ENCODE data around the gene RAPGEF4. TPM values are rescaled to one million over a fixed set of nuclear protein-coding genes. Genes with fewer than 3 reads are reported as not detected.

RAPGEF4 gene
- total RNA-seq, 1 experiment from 2014 or later, result 0.98 TPM

DNA sequence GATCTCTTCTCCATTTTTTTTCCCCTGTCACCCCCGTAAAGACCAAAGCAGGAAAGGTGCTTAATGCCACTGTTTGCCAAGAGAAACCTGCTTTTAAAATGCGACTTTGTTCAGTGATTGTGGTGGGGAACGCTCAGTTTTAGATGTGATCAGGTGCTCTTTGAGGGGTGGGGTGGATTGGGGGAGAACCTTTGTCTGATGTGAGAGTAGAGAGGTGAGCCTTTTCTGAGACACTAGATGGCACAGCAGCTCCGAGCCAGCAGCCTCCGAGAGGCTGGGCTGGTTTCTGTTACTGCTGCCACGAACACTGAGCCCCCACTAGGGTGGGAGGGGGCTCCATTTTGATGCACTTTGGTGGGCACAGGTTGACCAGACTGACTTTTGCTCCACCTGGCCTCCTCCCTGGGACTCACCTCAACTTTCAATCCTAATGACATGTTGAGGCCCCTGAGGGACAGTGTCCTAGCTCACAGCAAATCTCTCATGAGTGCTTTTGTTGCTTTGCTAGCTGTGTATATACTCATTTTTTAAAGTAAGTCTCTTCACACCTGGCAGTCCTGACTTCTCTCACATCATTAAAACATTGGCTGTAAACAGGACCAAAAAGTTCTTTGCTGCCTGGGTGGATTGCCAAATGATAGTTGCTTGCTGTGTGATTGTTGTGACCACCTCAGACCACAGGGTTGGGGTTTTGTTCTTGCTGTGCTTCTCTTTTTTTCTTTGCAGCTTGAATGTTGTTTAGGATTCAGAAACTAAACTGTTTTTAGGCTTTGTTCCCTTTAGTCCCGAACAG, 241.8 kb downstream of the RAPGEF4 start:
- Histone ChIP-seq H3K36me3 (ENCODE audit: control insufficient read depth, insufficient read depth, low read length) (no peaks in the 10 kb centered on the region), H3K27me3 (replicated peaks; ENCODE audit: control insufficient read depth, insufficient read depth, low read length) (no peaks in the 10 kb centered on the region), H3K9me3 (no peaks in the 10 kb centered on the region), H3K4me1 (0 out of 2 replicates have a peak, but pooled peaks cover 3% of the 10 kb centered on the region), H3K4me3 (ENCODE audit: low read depth, low read length) (no peak overlapping the region)
- no peak for DNase-seq
- ChIA-PET CTCF (interaction anchor here (0.6 kb wide), 1 partner anchor 107 kb away, joined by 3 read pairs; no protein-coding TSS in a partner anchor), POLR2A (no interaction called here)
- H3K27ac Mint-ChIP-seq (ENCODE audit: unreplicated experiment), result no peak overlapping the region
- no peaks in the 10 kb centered on the region for H3K9me3 Mint-ChIP-seq (ENCODE audit: unreplicated experiment)
- no TSS peak for BruUV-seq (replicated peaks)
- intact Hi-C loops (cut with micrococcal nuclease; ENCODE audit: unreplicated experiment), result loop anchor here (1.0 kb wide), 1 partner anchor 45 kb away; no protein-coding TSS in a partner anchor
- no peak overlapping the region for H3K4me3 Mint-ChIP-seq (ENCODE audit: unreplicated experiment)
- no peaks in the 10 kb centered on the region for H3K27me3 Mint-ChIP-seq (ENCODE audit: insufficient read depth, unreplicated experiment)
- no peaks in the 10 kb centered on the region for H3K36me3 Mint-ChIP-seq (ENCODE audit: insufficient read depth, unreplicated experiment)
- peaks cover 7% of the 10 kb centered on the region for H3K4me1 Mint-ChIP-seq (ENCODE audit: low read depth, unreplicated experiment)
- TF ChIP-seq, protein P1, sequence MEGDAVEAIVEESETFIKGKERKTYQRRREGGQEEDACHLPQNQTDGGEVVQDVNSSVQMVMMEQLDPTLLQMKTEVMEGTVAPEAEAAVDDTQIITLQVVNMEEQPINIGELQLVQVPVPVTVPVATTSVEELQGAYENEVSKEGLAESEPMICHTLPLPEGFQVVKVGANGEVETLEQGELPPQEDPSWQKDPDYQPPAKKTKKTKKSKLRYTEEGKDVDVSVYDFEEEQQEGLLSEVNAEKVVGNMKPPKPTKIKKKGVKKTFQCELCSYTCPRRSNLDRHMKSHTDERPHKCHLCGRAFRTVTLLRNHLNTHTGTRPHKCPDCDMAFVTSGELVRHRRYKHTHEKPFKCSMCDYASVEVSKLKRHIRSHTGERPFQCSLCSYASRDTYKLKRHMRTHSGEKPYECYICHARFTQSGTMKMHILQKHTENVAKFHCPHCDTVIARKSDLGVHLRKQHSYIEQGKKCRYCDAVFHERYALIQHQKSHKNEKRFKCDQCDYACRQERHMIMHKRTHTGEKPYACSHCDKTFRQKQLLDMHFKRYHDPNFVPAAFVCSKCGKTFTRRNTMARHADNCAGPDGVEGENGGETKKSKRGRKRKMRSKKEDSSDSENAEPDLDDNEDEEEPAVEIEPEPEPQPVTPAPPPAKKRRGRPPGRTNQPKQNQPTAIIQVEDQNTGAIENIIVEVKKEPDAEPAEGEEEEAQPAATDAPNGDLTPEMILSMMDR (IDR thresholded peaks at IDR 0.05; ENCODE audit: insufficient read depth in 1 of 2, low read depth in 1 of 2, low read length in 1 of 2, severe bottlenecking in 1 of 2, unreplicated experiment in 1 of 2), result peak in 1 of 2 experiments; percentile 40

- ChIA-PET CTCF (interaction anchor here (0.6 kb wide), 1 partner anchor 106 kb away, joined by 3 read pairs; no protein-coding TSS in a partner anchor), POLR2A (no interaction called here)
- no peaks in the 10 kb centered on the region for H3K36me3 ChIP-seq (ENCODE audit: control insufficient read depth, insufficient read depth, low read length)
- H3K27ac Mint-ChIP-seq (ENCODE audit: unreplicated experiment), result no peak overlapping the region
- TF ChIP-seq, protein P1 (IDR thresholded peaks at IDR 0.05; ENCODE audit: insufficient read depth in 1 of 2, low read depth in 1 of 2, low read length in 1 of 2, severe bottlenecking in 1 of 2, unreplicated experiment in 1 of 2), result no peak
- H3K9me3 ChIP-seq, result no peaks in the 10 kb centered on the region
- H3K4me1 ChIP-seq, result 0 out of 2 replicates have a peak, but pooled peaks cover 3% of the 10 kb centered on the region
- DNase-seq, result no peak
- no peak overlapping the region for H3K4me3 Mint-ChIP-seq (ENCODE audit: unreplicated experiment)
- H3K36me3 Mint-ChIP-seq (ENCODE audit: insufficient read depth, unreplicated experiment), result no peaks in the 10 kb centered on the region
- intact Hi-C loops (cut with micrococcal nuclease; ENCODE audit: unreplicated experiment), result no loop called here
- no peak overlapping the region for H3K4me3 ChIP-seq (ENCODE audit: low read depth, low read length)
- H3K9me3 Mint-ChIP-seq (ENCODE audit: unreplicated experiment), result no peaks in the 10 kb centered on the region
- BruUV-seq (replicated peaks), result no TSS peak
- no peaks in the 10 kb centered on the region for H3K27me3 ChIP-seq (replicated peaks; ENCODE audit: control insufficient read depth, insufficient read depth, low read length)
- H3K27me3 Mint-ChIP-seq (ENCODE audit: insufficient read depth, unreplicated experiment), result no peaks in the 10 kb centered on the region
- peaks cover 7% of the 10 kb centered on the region for H3K4me1 Mint-ChIP-seq (ENCODE audit: low read depth, unreplicated experiment)
Observed at GRCh38 chr2:172978063-172978383, 242.4 kb downstream of the RAPGEF4 start.

GRCh38 chr2:172985139-172985892, 249.7 kb downstream of the RAPGEF4 start:
- Histone ChIP-seq H3K9me3 (no peaks in the 10 kb centered on the region), H3K4me3 (ENCODE audit: low read depth, low read length) (no peak overlapping the region), H3K27me3 (replicated peaks; ENCODE audit: control insufficient read depth, insufficient read depth, low read length) (no peaks in the 10 kb centered on the region), H3K4me1 (no peaks in the 10 kb centered on the region), H3K36me3 (ENCODE audit: control insufficient read depth, insufficient read depth, low read length) (no peaks in the 10 kb centered on the region)
- H3K4me1 Mint-ChIP-seq (ENCODE audit: low read depth, unreplicated experiment), result no peaks in the 10 kb centered on the region
- intact Hi-C loops (cut with micrococcal nuclease; ENCODE audit: unreplicated experiment), result no loop called here
- DNase-seq, result no peak
- POLR2A ChIA-PET, result no interaction called here
- CTCF ChIA-PET, result no interaction called here
- no peaks in the 10 kb centered on the region for H3K36me3 Mint-ChIP-seq (ENCODE audit: insufficient read depth, unreplicated experiment)
- no TSS peak for BruUV-seq (replicated peaks)
- H3K4me3 Mint-ChIP-seq (ENCODE audit: unreplicated experiment), result no peak overlapping the region
- TF ChIP-seq, protein P1 (IDR thresholded peaks at IDR 0.05; ENCODE audit: insufficient read depth in 1 of 2, low read depth in 1 of 2, low read length in 1 of 2, severe bottlenecking in 1 of 2, unreplicated experiment in 1 of 2), result no peak
- no peaks in the 10 kb centered on the region for H3K9me3 Mint-ChIP-seq (ENCODE audit: unreplicated experiment)
- H3K27ac Mint-ChIP-seq (ENCODE audit: unreplicated experiment), result no peak overlapping the region
- H3K27me3 Mint-ChIP-seq (ENCODE audit: insufficient read depth, unreplicated experiment), result peaks cover 3% of the 10 kb centered on the region
